Astrocyte of the hippocampus (primary cell): ENCODE data around the gene HBM.
"Not testable (repeated sequence)": the region's sequence is repeated elsewhere in the genome, so short reads cannot be mapped to it uniquely, and the experiment has no call there.

Experiments used
- DNase-seq: peaks from one replicate; pipeline ENCODE4 v3.0.0; 2011; ENCODE audit warnings: low read depth, low spot score

Gene HBM

DNA sequence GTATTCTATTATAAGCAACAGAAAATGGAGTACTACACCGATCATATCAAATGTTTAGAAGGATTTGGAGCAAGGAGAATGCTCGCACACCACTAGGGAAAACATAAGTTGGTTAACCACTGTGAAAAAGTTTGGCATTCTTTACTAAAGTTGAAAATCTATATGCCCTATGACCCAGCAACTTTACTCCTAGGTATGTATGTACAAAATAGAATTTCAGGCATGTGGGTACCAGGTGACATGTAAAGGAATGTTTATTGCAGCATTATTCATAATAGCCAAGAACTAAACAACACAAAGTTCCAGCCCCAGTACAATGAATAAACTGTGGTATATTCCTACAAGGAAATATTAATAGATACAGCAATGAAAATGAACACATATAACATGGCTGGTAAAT is 19.1 kb upstream of the HBM start:
- no peak for DNase-seq

DNA sequence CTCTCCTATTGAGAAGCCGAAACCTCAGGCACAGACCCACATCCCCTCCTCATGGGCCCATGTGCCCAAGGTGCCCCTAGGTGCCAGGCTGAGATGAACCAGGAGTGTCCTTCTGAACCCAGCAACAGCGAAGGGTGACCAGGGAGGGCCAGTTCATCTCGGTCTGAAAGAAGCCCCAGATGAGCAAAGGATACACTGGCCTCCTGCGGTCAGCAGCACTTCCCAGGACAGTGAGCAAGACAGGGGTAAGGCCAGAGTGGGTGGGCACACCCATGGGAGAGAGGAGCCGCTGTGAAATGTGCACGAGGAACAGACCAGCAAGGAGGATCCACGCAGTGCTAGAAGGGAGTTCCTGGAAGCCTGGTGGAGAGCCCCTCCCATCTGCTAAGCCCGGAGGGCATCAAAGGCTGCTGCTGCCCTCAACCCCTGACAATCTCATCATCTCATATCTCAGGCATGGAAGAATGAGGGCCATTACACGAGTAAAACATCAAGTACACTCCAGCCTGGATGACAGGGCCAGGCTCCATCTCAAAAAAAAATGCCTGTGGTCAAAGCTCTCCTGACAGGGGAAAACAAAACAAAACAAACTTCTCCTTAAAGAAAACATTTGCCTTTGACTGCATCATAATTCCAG is 16.6 kb upstream of the HBM start:
- DNase-seq: peak; percentile 72

DNA sequence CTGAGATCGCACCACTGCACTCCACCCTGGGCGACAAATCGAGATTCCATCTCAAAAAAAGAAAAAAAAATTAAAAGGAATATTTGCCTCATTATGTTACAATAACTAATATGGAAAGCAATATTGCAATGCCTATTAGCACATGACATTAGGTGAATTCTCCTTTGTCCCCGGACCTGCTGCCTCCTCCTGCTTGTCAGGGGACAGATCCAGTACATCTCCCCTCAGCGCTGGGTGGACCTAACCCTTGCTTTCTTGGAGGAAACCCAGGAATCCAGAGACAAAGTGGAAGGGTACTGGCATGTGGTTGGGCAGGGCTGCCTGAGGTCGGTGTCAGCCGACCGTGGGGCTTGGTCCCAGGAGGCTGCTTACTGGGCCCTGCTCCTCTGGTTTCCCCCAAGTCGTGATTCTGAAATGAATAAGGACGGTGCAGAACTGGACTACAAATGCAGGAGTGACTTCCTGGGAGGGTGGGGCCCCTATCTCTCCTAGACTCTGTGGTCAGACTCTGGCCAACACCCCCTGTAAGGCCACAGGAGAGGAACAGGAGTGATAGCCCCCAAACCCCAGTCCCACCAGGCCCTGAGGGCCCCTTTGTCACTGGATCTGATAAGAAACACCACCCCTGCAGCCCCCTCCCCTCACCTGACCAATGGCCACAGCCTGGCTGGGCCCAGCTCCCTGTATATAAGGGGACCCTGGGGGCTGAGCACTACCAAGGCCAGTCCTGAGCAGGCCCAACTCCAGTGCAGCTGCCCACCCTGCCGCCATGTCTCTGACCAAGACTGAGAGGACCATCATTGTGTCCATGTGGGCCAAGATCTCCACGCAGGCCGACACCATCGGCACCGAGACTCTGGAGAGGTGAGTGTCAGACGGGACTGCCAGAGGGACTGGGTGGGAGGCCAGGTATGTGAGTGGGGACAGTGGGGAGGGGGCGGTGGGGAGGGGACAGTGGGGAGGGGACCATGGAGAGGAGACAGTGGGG is 13.3 kb upstream of the HBM start, which contains the start of gene HBZ:
TSS of gene HBZ (plus strand) at position 504 of the 988 bp plus-strand sequence. CDS start at position 770, 266 bp downstream.
- DNase-seq: no peak

DNA sequence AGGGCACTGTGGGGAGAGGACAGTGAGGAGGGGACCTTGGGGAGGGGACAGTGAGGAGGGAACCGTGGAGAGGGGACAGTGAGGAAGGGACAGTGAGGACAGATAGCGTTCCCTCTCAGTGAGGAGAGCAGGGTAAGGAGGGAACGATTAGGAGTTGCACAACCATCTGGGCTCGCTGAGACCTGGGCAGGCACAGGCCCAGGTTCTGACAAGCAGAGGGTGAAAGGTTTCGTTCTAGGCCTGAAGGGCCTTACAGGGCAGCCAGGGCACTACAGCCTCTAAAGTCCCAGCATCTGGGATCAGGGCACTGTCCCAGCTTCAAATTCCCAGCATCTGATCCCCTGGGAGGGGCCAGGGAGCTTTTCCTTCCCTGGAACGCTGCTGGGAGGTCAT is 12.7 kb upstream of the HBM start:
- DNase-seq: not testable (repeated sequence)

DNA sequence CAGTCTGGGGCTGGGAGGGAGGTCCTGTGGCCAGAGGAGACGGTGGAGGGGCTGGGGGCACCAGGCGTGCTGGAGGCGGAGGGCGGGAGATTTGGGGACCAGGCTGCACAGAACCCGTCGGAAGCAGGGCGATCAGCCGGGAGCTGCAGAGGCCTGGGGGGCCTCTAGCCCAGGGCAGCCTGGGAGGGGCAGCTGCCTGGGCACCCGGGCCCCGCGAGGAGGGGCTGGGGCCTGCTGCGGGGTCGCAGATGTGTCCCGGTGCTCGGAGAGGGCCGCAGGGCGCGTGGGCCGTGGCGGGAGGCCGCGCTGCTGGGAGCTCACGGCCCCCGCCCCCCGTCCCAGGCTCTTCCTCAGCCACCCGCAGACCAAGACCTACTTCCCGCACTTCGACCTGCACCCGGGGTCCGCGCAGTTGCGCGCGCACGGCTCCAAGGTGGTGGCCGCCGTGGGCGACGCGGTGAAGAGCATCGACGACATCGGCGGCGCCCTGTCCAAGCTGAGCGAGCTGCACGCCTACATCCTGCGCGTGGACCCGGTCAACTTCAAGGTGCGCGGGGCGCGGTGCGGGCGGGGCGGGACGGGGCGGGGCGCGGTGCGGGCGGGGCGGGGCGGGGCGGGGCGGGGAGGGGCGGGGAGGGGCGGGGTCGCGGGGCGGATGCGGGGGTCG is 12.1 kb upstream of the HBM start:
- DNase-seq: not testable (repeated sequence)

DNA sequence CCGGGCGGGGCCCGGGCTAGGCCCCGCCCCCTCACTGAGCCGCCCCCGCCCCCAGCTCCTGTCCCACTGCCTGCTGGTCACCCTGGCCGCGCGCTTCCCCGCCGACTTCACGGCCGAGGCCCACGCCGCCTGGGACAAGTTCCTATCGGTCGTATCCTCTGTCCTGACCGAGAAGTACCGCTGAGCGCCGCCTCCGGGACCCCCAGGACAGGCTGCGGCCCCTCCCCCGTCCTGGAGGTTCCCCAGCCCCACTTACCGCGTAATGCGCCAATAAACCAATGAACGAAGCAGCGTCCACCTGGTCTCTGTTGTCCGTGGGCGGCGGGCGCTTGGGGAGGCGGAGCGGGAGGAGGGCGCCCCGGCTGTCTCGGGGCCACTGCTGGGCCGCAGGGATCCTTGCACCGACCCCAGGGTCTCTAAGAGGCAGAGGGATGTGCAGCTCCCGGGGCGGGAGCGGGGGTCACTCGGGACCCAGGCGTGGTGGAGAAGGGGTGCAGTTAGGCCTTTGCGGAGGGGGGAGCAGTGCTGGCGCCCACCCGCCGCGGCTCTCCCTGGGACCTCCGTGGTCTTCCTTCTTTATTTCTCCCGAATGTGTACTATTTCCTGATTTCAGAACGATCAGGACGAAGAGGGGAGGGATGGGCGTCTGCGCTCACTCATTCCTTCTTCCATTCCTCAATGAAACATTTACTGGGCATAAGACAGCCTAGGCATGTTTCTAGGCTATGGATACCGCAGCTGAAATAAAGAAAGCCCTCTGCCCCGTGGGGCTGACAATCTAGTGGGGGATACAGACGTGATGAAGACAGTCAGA is 11.4 kb upstream of the HBM start:
- DNase-seq: peak; percentile 39

DNA sequence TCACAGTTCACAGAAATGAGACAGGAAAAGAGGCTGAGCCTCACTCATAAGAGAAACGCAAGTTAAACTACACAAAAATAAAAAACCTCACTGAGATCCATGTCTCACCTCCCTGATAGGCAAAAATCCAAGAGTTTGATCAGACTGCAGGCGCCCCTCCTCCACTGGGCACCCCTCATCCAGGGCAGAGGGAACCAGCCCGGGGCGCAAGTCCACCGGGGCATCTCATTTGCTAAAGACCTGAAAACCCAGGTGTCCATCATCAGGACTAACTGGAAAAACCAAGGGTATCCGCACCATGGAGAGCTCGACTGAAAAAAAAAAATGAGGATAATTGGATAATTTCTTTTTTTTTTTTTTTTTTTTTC is 10.8 kb upstream of the HBM start:
- no peak for DNase-seq

DNA sequence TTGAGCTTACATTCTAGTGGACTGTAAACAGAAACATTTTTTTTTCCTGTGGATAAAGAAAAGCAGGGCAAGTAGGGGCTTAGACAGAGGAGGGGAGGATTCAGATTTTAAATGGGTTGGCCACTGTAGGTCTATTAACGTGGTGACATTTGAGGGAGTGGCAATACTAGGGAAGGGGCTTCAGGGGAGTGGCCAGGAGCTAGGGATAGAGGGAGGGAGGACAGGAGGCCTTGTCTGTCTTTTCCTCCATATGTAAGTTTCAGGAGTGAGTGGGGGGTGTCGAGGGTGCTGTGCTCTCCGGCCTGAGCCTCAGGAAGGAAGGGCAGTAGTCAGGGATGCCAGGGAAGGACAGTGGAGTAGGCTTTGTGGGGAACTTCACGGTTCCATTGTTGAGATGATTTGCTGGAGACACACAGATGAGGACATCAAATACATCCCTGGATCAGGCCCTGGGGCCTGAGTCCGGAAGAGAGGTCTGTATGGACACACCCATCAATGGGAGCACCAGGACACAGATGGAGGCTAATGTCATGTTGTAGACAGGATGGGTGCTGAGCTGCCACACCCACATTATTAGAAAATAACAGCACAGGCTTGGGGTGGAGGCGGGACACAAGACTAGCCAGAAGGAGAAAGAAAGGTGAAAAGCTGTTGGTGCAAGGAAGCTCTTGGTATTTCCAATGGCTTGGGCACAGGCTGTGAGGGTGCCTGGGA is 6.5 kb upstream of the HBM start:
- no peak for DNase-seq

DNA sequence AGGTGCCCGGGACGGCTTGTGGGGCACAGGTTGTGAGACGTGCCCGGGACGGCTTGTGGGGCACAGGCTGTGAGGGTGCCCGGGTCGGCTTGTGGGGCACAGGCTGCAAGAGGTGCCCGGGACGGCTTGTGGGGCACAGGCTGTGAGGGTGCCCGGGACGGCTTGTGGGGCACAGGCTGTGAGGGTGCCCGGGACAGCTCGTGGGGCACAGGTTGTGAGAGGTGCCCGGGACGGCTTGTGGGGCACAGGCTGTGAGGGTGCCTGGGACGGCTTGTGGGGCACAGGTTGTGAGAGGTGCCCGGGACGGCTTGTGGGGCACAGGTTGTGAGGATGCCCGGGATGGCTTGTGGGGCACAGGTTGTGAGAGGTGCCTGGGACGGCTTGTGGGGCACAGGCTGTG is 5.5 kb upstream of the HBM start:
- DNase-seq: not testable (repeated sequence)

DNA sequence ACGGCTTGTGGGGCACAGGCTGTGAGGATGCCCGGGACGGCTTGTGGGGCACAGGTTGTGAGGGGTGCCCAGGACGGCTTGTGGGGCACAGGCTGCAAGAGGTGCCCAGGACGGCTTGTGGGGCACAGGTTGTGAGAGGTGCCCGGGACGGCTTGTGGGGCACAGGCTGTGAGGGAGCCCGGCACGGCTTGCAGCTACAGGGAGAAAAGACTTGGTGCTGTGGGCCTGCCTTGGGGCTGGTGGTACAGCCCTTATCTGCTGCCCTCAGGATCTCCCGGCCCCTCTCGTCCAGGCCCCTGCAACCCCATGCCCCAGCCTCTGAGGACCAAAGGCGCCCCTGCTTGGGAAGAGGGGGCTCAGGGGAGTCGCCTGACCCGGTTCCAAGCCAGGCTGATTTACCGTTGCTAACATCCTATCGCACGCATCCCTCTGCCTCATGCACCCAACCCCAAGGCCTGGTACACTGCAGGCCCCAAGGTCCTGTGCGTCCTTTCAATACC is 5.0 kb upstream of the HBM start:
- no peak for DNase-seq

DNA sequence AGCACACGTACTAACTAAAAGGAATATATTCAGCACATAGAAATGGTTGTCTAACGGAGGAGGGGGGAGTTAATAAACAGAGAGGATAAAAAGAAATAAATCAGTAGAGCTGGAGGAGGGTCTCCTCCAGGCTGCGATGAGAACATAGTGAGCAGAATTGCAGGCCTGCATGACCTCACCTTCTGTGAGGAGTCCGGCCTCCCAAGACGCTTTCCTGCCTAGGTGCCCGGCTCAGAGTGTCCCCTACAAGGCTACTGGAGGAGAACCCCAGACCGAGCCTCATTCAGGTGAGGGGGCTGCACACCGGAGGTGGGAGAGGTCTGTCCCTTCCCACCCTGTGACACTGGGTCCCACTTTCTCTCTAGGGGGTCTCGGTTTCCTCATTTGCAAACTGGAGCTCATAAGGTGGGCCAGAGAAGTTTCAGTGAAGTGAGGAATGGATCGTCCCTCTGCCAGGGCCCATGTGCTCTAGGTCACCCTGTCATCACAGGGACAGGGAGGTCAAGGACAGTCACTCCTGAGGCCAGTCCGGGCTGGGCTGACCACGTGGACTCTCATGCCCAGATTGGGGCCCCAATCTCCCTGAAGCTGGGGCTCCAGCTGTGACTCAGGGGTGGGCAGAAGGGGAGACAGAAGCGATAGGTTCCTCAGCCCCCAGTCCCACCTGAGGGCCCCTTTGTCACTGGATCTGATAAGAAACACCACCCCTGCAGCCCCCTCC is 3.3 kb upstream of the HBM start:
- no peak for DNase-seq

DNA sequence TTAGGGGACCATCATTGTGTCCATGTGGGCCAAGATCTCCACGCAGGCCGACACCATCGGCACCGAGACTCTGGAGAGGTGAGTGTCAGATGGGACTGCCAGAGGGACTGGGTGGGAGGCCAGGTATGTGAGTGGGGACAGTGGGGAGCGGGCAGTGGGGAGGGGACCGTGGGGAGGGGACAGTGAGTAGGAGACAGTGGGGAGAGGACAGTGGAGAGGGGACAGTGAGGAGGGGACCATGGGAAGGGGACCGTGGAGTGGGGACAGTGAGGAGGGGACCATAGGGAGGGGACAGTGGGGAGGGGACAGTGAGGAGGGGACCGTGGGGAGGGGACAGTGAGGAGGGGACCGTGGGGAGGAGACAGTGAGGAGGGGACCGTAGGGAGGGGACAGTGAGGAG is 2.6 kb upstream of the HBM start:
- not testable (repeated sequence) for DNase-seq

DNA sequence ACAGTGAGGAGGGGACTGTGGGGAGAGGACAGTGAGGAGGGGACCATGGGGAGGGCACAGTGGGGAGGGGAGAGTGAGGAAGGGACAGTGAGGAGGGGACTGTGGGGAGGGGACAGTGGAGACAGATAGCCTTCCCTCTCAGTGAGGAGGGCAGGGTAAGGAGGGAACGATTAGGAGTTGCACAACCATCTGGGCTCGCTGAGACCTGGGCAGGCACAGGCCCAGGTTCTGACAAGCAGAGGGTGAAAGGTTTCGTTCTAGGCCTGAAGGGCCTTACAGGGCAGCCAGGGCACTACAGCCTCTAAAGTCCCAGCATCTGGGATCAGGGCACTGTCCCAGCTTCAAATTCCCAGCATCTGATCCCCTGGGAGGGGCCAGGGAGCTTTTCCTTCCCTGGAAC is 2.1 kb upstream of the HBM start:
- not testable (repeated sequence) for DNase-seq

DNA sequence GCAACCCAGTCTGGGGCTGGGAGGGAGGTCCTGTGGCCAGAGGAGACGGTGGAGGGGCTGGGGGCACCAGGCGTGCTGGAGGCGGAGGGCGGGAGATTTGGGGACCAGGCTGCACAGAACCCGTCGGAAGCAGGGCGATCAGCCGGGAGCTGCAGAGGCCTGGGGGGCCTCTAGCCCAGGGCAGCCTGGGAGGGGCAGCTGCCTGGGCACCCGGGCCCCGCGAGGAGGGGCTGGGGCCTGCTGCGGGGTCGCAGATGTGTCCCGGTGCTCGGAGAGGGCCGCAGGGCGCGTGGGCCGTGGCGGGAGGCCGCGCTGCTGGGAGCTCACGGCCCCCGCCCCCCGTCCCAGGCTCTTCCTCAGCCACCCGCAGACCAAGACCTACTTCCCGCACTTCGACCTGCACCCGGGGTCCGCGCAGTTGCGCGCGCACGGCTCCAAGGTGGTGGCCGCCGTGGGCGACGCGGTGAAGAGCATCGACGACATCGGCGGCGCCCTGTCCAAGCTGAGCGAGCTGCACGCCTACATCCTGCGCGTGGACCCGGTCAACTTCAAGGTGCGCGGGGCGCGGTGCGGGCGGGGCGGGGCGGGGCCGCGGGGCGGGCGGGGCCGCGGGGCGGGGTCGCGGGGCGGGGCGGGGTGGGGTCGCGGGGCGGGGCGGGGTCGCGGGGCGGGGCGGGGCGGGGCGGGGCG is 1.5 kb upstream of the HBM start:
- not testable (repeated sequence) for DNase-seq

DNA sequence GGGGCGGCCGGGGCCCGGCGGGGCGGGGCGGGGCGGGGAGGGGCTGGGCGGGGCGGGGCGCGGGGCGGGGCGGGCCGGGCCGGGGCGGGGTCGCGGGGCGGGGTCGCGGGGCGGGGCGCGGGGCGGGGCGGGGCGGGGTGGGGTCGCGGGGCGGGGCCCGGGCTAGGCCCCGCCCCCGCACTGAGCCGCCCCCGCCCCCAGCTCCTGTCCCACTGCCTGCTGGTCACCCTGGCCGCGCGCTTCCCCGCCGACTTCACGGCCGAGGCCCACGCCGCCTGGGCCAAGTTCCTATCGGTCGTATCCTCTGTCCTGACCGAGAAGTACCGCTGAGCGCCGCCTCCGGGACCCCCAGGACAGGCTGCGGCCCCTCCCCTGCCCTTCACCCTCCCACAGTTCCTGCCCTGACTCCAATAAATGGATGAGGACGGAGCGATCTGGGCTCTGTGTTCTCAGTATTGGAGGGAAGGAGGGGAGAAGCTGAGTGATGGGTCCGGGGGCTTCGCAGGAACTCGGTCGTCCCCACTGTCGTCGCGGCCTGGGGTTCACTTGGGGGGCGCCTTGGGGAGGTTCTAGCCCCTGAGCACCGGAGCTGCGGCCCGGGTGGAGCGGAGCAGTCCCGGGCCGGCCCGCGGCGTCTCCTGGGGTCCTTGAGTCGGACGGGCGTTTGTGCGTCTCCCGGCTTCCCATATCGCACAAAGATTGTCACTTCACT is 795 bp upstream of the HBM start:
- no peak for DNase-seq

DNA sequence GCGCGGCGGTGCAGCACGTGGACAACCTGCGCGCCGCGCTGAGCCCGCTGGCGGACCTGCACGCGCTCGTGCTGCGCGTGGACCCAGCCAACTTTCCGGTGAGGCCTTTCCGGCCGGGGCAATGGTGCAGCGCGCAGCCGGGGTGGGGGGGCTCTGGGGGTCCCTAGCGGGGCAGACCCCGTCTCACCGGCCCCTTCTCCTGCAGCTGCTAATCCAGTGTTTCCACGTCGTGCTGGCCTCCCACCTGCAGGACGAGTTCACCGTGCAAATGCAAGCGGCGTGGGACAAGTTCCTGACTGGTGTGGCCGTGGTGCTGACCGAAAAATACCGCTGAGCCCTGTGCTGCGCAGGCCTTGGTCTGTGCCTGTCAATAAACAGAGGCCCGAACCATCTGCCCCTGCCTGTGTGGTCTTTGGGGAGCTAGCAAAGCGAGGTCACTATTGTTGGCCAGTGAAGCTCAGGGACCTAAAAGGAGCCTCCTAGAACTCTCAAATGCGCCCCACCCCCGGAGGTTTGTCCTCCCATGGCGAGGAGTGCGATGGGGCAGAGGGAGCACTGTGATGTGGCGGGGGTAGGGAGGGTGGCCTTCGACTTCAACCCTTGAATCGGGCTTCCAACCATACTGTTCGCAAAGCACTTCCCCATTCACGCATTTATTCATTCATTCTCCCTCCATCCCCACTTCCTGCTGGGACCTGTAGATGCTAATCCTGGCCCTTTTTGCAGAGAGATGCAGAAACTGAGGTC is 770 bp downstream of the HBM start:
- DNase-seq: no peak

DNA sequence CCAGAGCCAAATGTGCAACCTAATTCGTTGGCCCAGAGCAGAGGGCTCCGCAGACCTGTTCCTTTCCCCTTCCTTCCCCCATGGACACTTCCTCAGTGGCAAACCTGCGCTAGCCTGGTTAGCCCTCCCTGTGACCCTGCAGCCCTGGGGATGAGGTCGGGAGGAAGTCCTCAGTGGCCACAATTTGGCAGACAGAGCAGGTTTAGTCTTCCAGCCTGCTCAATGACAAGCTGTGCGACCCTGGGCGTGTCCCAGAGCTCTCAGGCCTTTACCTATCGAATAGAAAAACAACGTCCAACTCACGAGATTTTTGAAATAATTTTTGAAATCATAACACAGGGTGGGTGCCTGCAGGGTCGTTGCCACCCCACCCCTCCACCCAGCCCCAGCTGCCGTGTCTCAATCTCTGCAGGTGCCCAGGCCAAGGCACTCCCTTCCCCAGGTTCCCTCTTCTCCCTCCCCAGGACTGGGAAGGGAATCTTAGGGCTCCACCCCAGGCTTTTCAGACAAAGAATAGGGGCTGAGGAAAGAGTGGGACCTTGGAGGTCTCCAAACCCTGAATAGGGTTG is 1.4 kb downstream of the HBM start:
- DNase-seq: no peak

DNA sequence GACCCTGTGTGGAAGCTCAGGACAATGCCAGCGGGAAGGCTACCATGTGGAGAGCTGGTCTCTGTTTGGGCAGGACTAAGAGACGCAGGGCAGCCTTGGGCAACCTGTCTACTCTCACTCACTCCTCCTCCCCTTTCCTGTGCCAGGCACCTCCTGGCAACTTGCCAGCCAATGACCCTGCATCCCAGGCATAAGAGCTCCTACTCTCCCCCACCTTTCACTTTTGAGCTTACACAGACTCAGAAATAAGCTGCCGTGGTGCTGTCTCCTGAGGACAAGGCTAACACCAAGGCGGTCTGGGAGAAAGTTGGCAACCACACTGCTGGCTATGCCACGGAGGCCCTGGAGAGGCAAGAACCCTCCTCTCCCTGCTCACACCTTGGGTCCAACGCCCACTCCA is 2.6 kb downstream of the HBM start:
- DNase-seq: no peak
